Mesendoderm (in vitro differentiated cells): ENCODE results near the gene AGAP1.

ENCODE experiments used
- DNase-seq: peaks from one replicate; pipeline ENCODE4 v3.0.0; 2013
- H2AK5ac ChIP-seq: 2 replicates; pipeline ENCODE4 v1.6.1; 2013; ENCODE audit warnings: low read length, inconsistent platforms
- H2BK120ac ChIP-seq: 2 replicates; pipeline ENCODE4 v1.6.1; 2013; ENCODE audit warnings: low read depth, mild to moderate bottlenecking, low read length, moderate library complexity, mixed read lengths
- H2BK15ac ChIP-seq: replicated peaks from 2 replicates; pipeline ENCODE4 v1.6.1; 2013; ENCODE audit warnings: low read depth, mild to moderate bottlenecking, moderate library complexity
- H2BK5ac ChIP-seq: 2 replicates; pipeline ENCODE4 v1.6.1; 2013; ENCODE audit warnings: low read length, inconsistent platforms
- H3K18ac ChIP-seq: 2 replicates; pipeline ENCODE4 v1.6.1; 2013; ENCODE audit warnings: mild to moderate bottlenecking, low read length, mixed read lengths
- H3K23ac ChIP-seq: one replicate; pipeline ENCODE4 v1.6.1; 2013; ENCODE audit warnings: low read length
- H3K27ac ChIP-seq: 2 replicates; pipeline ENCODE4 v1.5.1; 2013; ENCODE audit warnings: low read depth, mild to moderate bottlenecking, inconsistent platforms, low read length, moderate library complexity
- H3K27me3 ChIP-seq: 2 replicates; pipeline ENCODE4 v1.6.1; 2013; ENCODE audit warnings: low read length, control low read depth, mild to moderate bottlenecking, inconsistent platforms; ENCODE audit not compliant: insufficient read depth, poor library complexity
- H3K36me3 ChIP-seq: 2 replicates; pipeline ENCODE4 v1.6.1; 2013; ENCODE audit warnings: low read length, inconsistent platforms; ENCODE audit not compliant: control insufficient read depth, insufficient read depth
- H3K4ac ChIP-seq: one replicate; pipeline ENCODE4 v1.6.1; 2013; ENCODE audit warnings: low read depth, mild to moderate bottlenecking, low read length, moderate library complexity
- H3K4me1 ChIP-seq: 2 replicates; pipeline ENCODE4 v1.6.1; 2013; ENCODE audit warnings: low read depth, low read length, inconsistent platforms; ENCODE audit not compliant: control insufficient read depth
- H3K4me2 ChIP-seq: 2 replicates; pipeline ENCODE4 v1.6.1; 2013; ENCODE audit warnings: low read length
- H3K4me3 ChIP-seq: 2 replicates; pipeline ENCODE4 v1.5.1; 2013; ENCODE audit warnings: mild to moderate bottlenecking, low read length
- H3K56ac ChIP-seq: one replicate; pipeline ENCODE4 v1.6.1; 2013; ENCODE audit warnings: low read length
- H3K79me1 ChIP-seq: 2 replicates; pipeline ENCODE4 v1.6.1; 2013; ENCODE audit warnings: low read length, inconsistent platforms
- H3K79me2 ChIP-seq: 2 replicates; pipeline ENCODE4 v1.6.1; 2013; ENCODE audit warnings: mild to moderate bottlenecking, low read length; ENCODE audit not compliant: control insufficient read depth, insufficient read depth
- H3K9ac ChIP-seq: 2 replicates; pipeline ENCODE4 v1.6.1; 2013; ENCODE audit warnings: low read length, inconsistent platforms
- H4K5ac ChIP-seq: one replicate; pipeline ENCODE4 v1.6.1; 2013; ENCODE audit warnings: low read length
- H4K8ac ChIP-seq: one replicate; pipeline ENCODE4 v1.6.1; 2013; ENCODE audit warnings: low read depth, mild to moderate bottlenecking, control low read depth, low read length, moderate library complexity
- WGBS: extraction: QIAGEN DNeasy Blood & Tissue Kit; methylation state at CpG from one replicate; pipeline ENCODE4 v1.1.7; 2013; ENCODE audit warnings: low lambda C conversion rate, missing lambda C conversion rate; ENCODE audit not compliant: insufficient coverage; ENCODE audit errors: extremely low coverage; 5-methylcytosine and 5-hydroxymethylcytosine counted together

AGAP1 gene

DNA sequence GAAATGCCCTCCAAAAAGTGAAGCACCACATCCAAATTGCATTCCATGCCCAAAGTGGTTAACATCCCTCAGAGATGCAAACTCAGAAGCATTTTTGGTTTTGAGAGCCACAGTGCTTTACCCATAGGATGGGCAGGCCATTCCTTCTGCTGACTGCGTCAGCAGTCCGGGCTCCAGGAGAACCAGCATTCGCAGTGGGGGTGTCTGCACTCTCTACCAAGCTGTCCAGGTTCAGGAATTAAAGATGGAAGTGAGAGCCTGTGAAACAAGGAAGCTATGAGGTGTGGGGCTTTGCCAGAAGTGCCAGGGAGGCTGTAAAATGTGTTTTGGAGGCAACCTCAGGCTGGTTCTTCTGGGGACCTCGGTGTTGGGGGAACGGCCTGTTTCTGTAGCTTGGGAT lies 205.7 kb downstream of the AGAP1 start:
- Histone ChIP-seq H3K9ac (no peak overlapping the region), H3K56ac (no peak overlapping the region), H3K4me3 (no peak overlapping the region), H3K18ac (no peak overlapping the region), H3K27ac (no peak overlapping the region), H2AK5ac (no peak overlapping the region), H3K4me2 (no peak overlapping the region), H4K8ac (no peak overlapping the region), H3K4me1 (no peaks in the 10 kb centered on the region), H3K4ac (no peak overlapping the region), H3K79me1 (peaks cover 17% of the 10 kb centered on the region), H2BK120ac (no peak overlapping the region), H2BK5ac (no peak overlapping the region), H3K23ac (no peak overlapping the region), H3K36me3 (no peaks in the 10 kb centered on the region), H3K79me2 (peaks cover 9% of the 10 kb centered on the region), H2BK15ac (no peak overlapping the region), H3K27me3 (no peaks in the 10 kb centered on the region), H4K5ac (no peak overlapping the region)
- no peak for DNase-seq
- no CpG with 5 or more reads among the region's 5 CpGs for WGBS

DNA sequence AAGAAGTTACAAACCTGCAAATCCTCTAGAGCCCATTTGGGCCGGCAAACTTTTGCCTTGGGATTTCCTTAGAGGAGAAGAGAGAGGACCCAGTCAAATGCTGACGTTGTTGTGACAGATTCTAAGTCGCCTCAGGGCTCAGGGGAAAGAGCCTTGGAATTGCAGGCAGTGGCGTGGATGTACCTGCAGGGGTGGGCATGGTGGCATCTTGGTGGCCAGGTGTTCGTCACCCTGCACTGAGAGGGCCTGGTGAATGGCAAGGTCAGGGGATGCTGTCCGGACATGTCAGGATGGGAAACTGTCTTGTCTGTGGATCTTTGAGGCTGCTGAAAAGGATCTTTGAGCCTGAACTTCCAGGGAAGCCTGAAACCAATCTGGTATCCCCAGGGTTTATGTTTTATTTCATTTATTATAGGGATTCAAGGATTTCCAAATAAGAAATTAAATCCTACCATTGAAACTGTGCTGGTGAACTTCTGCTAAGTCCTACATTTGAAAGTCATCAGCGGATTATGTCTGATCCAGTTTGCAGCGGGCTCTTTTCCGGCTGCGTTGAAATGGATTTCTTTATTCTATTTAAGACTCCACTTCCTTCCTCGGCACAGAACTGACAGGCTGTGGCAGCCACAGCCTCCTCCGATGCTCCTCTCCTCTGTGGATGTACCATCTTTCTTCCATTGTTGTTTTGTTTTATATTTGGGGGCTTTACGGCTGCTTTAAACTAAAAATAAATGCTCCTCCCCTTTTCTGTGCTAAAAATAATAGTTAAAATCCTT lies 207.6 kb downstream of the AGAP1 start:
- H3K23ac ChIP-seq: no peak overlapping the region
- no peak overlapping the region for H2AK5ac ChIP-seq
- H3K9ac ChIP-seq: no peak overlapping the region
- H3K27ac ChIP-seq: no peak overlapping the region
- H2BK5ac ChIP-seq: no peak overlapping the region
- H2BK120ac ChIP-seq: no peak overlapping the region
- no peaks in the 10 kb centered on the region for H3K36me3 ChIP-seq
- H4K8ac ChIP-seq: no peak overlapping the region
- no peak overlapping the region for H3K4ac ChIP-seq
- H3K4me2 ChIP-seq: no peak overlapping the region
- H3K56ac ChIP-seq: no peak overlapping the region
- peaks cover 16% of the 10 kb centered on the region for H3K79me1 ChIP-seq
- H3K27me3 ChIP-seq: no peaks in the 10 kb centered on the region
- DNase-seq: no peak
- no peaks in the 10 kb centered on the region for H3K4me1 ChIP-seq
- H3K18ac ChIP-seq: no peak overlapping the region
- H4K5ac ChIP-seq: no peak overlapping the region
- peaks cover 11% of the 10 kb centered on the region for H3K79me2 ChIP-seq
- no peak overlapping the region for H2BK15ac ChIP-seq
- WGBS: no CpG with 5 or more reads among the region's 13 CpGs
- H3K4me3 ChIP-seq: no peak overlapping the region

- Histone ChIP-seq H3K36me3 (no peaks in the 10 kb centered on the region), H3K4ac (no peak overlapping the region), H3K56ac (no peak overlapping the region), H2BK120ac (no peak overlapping the region), H3K9ac (no peak overlapping the region), H3K79me1 (peaks cover 17% of the 10 kb centered on the region), H3K4me2 (no peak overlapping the region), H3K23ac (no peak overlapping the region), H3K4me1 (no peaks in the 10 kb centered on the region), H3K4me3 (no peak overlapping the region), H3K18ac (no peak overlapping the region), H4K5ac (no peak overlapping the region), H2BK15ac (no peak overlapping the region), H3K79me2 (peaks cover 15% of the 10 kb centered on the region), H4K8ac (no peak overlapping the region), H2AK5ac (no peak overlapping the region), H3K27ac (no peak overlapping the region), H2BK5ac (no peak overlapping the region), H3K27me3 (no peaks in the 10 kb centered on the region)
- no peak for DNase-seq
- no CpG with 5 or more reads among the region's 4 CpGs for WGBS
Measured at GRCh38 chr2:235702186-235702585, 208.3 kb downstream of the AGAP1 start.

DNA sequence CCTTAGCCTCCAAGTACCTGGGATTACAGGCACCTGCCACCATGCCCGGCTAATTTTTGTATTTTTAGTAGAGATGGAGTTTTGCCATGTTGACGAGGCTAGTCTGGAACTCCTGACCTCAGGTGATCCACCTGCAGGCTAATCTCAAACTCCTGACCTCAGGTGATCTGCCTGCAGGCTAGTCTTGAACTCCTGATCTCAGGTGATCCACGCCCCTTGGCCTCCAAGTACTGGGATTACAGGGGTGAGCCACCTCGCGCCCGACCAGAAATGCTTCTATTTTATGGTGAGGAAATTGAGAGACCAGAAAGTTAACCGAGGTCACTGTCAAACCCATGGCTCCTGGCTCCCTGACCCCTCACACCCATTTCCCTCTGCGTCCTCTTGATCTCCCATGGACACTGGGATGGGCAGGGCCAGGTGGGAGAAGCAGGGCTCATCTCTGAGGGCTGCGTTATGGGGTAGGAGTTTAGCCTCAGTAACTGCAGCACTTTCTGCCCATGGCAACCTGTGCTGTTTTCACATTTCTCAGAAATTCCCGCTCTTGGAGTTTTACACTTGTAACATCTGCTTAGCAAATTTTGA lies 210.0 kb downstream of the AGAP1 start:
- Histone ChIP-seq H3K9ac (no peak overlapping the region), H3K36me3 (no peaks in the 10 kb centered on the region), H3K4me2 (no peak overlapping the region)

DNA sequence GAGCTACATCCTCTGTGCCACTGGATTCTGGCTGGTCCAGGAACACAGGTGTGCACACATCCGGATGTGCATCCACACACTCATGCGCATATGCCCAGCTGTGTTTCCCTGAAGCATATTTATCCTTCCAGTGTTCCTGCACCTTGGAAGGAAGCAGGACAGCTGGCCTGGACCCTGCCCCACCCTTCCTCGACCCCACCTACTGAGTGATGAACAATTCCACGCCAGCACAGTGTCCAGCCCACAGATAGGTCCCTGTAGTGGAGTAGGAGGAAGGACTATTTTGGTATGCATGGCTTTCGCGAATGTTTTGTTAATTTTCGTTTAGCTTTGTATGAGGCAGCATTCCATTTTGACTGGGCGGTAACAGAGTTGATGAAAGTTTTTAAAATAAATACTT lies 211.5 kb downstream of the AGAP1 start:
- H3K27ac ChIP-seq: no peak overlapping the region

More for the DNA sequence above, 210.0 kb downstream of the AGAP1 start:
- Histone ChIP-seq H4K8ac (no peak overlapping the region), H3K56ac (no peak overlapping the region), H3K27ac (no peak overlapping the region), H3K4me3 (no peak overlapping the region), H2BK15ac (no peak overlapping the region), H4K5ac (no peak overlapping the region), H2BK120ac (no peak overlapping the region), H3K4me1 (no peaks in the 10 kb centered on the region), H3K27me3 (no peaks in the 10 kb centered on the region), H2BK5ac (no peak overlapping the region), H3K79me2 (peaks cover 17% of the 10 kb centered on the region), H3K79me1 (peaks cover 24% of the 10 kb centered on the region), H3K23ac (no peak overlapping the region), H2AK5ac (no peak overlapping the region), H3K4ac (no peak overlapping the region), H3K18ac (no peak overlapping the region)
- WGBS: no CpG with 5 or more reads among the region's 10 CpGs
- no peak for DNase-seq

More for the DNA sequence above, 211.5 kb downstream of the AGAP1 start:
- no peak overlapping the region for H2AK5ac ChIP-seq
- no peak overlapping the region for H3K56ac ChIP-seq
- H3K79me1 ChIP-seq: peaks cover 22% of the 10 kb centered on the region
- H3K36me3 ChIP-seq: no peaks in the 10 kb centered on the region
- DNase-seq: no peak
- H2BK5ac ChIP-seq: no peak overlapping the region
- H3K27me3 ChIP-seq: no peaks in the 10 kb centered on the region
- 80% methylated on average over 1 of the region's 8 CpGs for WGBS
- H2BK120ac ChIP-seq: no peak overlapping the region
- no peaks in the 10 kb centered on the region for H3K4me1 ChIP-seq
- H3K4me3 ChIP-seq: no peak overlapping the region
- no peak overlapping the region for H3K4me2 ChIP-seq
- H3K9ac ChIP-seq: no peak overlapping the region
- no peak overlapping the region for H3K18ac ChIP-seq
- no peak overlapping the region for H3K4ac ChIP-seq
- no peak overlapping the region for H4K5ac ChIP-seq
- H2BK15ac ChIP-seq: no peak overlapping the region
- no peak overlapping the region for H4K8ac ChIP-seq
- no peak overlapping the region for H3K23ac ChIP-seq
- peaks cover 17% of the 10 kb centered on the region for H3K79me2 ChIP-seq
